DLD1 (cell line): ENCODE data around the gene TLCD2.
"Not testable (repeated sequence)": the region's sequence is repeated elsewhere in the genome, so short reads cannot be mapped to it uniquely, and the experiment has no call there.

Experiments used
- in situ Hi-C: cut with HindIII; loops from 2 replicates; pipeline ENCODE4 v1.10.0; 2017; ENCODE audit warnings: low sequenced_read_pairs

TLCD2 gene

DNA sequence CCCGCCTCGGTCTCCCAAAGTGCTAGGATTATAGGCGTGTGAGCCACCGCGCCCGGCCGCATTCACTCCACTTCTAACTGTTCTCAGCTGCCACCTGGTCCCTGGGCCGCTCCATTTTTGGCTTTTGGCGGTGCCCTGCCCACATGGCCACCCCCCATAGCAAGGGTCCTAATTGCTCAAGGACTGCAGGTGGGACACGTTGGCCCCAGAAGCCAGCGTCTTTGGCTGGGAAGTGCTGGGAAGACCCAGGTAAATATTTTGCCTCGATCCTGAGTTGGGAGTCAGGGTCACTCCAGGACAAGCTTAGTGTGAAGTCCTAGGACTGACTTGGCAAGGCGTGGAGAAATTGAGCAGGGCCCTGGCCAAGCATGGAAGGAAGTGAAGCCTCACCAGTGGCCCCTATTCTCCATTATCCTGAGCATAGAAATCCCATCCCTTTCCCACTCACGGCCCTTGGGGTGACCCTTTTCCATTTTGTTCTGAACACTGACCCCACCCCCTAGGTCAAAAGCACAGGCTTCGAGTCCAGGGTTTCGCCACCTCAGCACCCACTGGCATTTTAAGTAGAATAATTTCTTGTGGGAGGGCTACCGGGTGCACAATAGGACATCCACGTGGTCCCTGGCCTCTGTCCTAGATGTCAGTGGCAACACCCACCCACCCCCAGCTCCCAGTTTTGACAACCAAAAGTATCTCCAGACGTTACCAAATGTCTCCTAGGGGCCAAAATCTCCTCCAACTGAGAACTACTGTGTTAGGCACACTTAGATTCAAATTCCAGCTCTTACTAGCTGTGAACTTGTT is 8.4 kb upstream of the TLCD2 start:
- in situ Hi-C loops: no loop called here

DNA sequence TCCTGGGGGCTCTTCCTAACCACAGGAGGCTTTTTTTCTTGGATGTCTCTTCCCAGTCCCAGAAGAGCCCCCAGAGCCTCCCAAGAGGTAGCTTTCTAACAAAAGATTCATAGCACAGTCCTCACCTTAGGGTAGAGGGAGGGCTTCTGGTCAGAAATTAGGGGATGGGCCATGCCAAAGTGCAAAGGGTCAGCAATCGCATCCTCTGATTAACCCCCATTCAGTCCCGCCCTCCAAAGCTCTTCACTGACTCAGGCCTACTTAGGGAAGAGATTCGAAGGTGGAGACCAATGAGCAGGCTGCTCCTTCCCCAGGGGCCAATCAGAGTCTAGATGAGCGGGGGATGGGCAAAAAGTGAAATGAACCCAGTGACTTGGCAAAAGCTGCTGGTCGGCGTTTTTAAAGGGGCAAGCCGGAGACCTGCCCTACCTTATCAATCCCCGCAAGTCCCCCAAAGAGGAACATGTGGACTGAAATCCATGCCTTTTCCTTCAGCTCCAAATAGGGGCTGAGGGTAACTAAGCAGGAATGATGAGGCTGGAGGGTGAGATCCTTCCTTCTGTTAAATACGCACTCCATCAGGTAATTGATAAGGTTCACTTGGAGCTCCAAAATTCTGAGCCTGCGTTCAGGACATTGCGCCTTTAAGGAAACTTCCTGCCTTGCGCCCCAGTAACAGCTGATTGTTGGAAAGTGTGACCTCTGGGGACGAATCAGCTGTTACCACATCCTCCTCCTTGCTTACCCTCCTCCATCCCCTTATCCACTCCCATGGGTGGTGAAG is 6.9 kb upstream of the TLCD2 start:
- in situ Hi-C loops: no loop called here

GRCh38 chr17:1716076-1716911 is 6.1 kb upstream of the TLCD2 start:
- in situ Hi-C loops: no loop called here

DNA sequence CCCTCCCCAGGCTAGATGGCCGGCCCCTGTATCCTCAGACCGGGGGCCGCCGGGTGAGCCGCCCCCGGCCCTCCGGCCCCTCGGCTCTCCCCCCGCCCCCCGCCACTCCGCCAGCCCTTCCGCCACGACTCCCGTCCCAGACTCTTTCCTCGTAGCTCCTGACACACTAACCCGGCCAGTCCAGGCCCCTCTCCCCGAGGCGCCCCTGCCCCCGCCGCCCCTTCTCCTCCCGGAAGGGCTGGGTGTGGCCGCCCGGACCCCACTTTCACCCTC is 5.6 kb upstream of the TLCD2 start:
- in situ Hi-C loops: no loop called here

DNA sequence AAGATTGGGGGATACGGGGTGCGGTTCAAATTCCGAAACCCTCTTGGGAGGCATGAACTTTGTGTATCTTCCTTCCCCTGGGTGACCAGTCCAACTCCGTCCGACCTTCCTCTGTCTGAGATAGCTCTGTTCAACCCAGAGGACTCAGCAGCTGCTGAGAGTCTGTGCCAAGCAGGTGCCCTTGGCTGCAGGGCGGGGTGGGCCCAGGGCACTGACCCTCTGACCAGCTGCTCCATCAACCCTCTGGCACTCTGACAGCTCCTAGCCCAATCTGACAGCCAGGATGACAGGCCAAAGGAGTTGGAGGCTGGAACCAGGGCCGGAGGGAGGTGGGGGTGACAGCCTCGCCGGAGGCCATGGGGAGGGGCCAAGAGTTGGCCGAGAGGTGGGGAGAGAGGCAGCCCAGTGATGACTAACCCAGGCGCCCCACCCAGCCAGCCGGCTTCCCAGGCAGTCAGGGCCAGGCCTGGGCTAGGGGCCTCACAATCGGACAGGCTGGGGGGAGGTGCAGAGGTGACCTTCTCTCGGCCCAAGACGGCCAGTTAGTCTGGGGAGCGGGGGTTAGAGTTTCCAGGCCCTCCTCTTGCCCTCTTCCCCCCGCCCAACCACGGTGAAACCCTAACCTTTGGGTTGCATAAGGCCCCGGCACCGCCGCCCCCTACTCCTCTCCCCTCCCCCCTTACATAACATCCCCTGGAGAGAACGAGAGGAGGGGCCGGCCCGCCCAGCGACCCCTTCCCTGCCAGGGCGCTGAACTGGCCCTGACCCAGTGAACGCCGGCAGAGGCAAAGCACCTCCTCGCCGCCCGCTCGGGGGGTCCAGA is 5.0 kb upstream of the TLCD2 start:
- in situ Hi-C loops: no loop called here

DNA sequence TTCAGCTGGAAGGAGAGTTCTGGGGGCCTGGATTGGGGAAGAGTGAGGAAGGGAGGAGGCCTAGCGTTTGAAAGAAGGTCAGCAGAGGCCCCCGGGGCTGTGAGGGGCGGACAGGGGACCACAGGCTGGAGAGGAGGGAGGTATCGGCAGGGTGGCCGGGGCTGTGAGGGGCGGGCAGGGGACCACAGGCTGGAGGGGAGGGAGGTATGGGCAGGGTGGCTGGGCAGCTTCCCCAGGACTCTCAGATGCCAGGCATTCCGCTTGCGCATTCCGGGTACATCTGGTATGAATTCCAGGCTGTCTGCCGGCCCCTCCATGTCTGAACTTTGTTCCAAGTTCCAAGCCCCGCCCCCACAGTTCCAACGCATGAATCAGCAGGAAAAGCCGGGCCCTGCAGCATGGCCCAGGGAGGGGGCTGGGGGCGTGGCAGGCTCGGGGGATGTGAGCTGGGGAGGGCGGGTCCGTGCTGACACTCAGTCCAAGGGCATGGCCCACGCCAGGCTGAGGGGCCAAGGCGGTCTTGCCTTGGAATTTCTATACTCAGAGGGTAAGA is 4.3 kb upstream of the TLCD2 start:
- in situ Hi-C loops: no loop called here

GRCh38 chr17:1713878-1714426 is 3.8 kb upstream of the TLCD2 start:
- in situ Hi-C loops: no loop called here

DNA sequence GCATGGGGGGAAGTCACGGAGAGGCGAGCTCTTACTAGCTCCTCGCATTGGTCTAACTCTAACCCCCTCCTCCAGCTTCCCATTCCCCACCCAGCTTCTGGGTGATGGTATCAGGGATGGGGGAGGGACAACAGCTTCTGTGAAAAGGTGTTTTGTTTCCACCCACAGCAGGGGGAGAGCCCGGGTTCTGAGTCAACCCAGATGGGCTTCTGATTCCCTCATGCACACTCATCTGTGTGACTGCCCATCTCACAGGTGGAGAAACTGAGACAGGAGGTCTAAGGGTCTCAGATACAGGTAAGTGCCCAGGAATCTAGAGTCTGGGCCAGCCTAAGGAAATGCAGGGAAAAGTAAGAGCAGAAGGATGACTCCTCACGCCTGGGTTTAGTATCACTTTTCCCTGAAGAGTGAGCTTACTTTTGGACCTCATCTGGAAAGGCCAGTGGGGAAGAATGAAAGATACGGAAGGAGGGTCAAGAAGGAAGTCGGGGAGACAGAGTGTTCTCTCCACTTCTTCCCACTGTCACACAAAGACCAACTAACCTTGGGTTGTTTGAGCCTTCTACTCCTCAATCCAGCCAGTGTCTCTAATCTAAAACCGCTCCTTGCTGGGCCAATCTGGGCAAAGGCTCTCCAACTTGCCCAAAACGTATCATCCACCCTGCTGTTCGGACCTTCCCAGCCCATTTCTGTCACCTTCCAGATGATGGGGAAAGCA is 3.1 kb upstream of the TLCD2 start:
- in situ Hi-C loops: no loop called here

DNA sequence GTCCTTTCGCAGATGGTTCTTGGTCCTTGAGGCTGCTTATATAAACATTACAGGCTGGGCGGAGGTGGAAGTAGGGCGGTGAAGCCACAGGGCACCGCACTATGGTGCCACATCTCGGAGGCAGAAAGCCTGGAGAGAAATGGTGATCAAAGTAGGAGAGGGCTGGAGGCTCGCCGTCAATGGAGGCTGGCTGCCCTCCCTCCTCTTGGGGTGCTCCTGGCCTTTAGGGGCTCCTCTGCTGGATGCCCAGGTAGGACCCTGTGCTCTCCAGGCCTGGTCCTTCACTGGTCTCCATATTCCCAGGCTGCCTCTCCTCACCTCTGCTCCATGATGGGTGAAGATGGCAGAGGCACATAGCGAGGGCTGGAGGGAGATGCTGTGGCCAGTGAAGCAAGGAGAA is 2.1 kb upstream of the TLCD2 start:
- in situ Hi-C loops: no loop called here

- in situ Hi-C loops: no loop called here
These were observed 1.6 kb upstream of the TLCD2 start for GRCh38 chr17:1711804-1712203.

- in situ Hi-C loops: no loop called here
These were observed 803 bp upstream of the TLCD2 start for GRCh38 chr17:1710807-1711553.

- in situ Hi-C loops: no loop called here
These were observed 700 bp downstream of the TLCD2 start for GRCh38 chr17:1709403-1709951.

- in situ Hi-C loops: not testable (repeated sequence)
These were observed 1.3 kb downstream of the TLCD2 start for GRCh38 chr17:1708791-1709346.

GRCh38 chr17:1707107-1707506 is 3.1 kb downstream of the TLCD2 start:
- in situ Hi-C loops: no loop called here

GRCh38 chr17:1705004-1705403 is 5.2 kb downstream of the TLCD2 start:
- in situ Hi-C loops: no loop called here

GRCh38 chr17:1703063-1703462 is 7.1 kb downstream of the TLCD2 start:
- in situ Hi-C loops: no loop called here

DNA sequence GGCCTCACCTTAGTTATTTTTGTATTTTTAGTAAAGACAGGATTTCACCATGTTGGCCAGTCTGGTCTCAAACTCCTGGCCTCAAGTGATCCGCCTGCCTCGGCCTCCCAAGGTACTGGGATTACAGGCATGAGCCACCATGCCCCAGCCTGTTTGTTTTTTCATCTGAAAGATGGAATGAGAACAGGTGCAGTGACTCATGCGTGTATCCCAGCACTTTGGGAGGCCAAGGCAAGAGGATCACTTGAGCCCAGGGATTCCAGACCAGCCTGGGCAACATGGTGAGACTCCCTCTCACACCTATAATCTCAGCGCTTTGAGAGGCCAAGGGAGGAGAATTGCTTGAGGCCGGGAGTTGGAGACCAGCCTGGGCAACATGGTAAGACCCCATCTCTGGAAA is 10.3 kb downstream of the TLCD2 start:
- in situ Hi-C loops: not testable (repeated sequence)

DNA sequence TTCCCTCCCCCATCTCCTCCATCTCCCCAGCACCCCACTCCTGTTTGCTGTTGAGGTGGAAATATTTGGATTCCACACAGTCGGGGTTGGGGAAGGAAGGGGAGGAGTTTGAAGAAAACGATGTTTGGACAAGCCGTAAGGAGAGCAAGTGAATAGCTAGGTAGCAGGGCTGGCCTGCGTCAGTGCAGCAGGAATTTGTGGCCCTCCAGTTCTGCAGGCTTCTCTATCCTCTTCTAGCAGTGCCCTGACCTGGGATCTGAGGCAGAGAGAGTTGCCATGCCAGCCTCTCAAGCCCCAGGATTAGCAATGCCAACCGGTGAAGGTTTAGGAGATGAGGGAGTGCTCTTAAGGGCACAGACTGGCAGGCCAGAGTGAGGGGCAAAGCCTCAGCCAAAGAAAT is 12.5 kb downstream of the TLCD2 start:
- in situ Hi-C loops: no loop called here
